ENCODE results near the gene SLAIN2.
"Not testable (repeated sequence)": the region's sequence is repeated elsewhere in the genome, so short reads cannot be mapped to it uniquely, and the experiment has no call there.

SLAIN2 gene

DNA sequence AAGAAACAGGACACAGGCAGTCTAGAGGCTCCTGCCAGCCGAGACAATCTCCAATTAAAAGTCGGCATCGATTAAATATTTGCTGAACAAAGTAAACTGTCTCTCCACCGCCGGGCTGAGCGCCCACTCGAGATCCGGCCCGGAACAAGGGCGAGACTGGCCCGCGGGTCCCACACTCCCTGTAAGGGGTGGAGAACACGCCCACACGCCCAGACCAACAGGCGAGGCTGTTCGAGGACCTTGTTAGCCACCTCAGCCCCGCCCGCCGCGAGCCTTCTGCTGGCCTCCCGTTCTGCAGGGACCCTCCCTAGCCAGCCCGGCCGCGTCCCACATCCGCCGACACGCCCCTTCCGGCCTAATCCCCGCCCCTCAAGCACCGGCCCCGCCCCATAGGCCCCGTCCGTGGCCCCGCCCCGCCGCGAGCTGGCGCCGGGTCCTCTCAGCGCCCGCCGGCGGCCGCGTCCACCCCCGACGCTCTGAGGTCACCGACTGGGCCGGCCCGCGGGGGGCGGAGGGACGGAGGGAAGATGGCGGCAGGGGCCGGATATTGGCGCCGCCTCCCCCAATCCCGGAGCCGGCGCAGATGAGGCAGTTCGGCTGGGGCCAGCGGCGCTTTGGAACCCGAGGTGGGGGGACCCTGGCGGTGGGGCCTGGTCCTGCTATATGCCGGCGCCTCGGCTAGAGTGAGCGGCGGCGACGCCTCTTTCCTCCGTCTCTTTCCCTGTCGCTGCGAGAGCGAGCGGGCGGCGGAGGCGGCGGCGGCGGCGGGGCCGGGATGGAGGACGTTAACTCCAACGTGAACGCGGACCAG lies at the start of gene SLAIN2:
Gene SLAIN2, plus strand, starts transcription at position 565 of the 811 bp plus-strand sequence. Its CDS starts 211 bp downstream, at position 776.
- DNase-seq (ENCODE audit: low read depth): peak; percentile 96

DNA sequence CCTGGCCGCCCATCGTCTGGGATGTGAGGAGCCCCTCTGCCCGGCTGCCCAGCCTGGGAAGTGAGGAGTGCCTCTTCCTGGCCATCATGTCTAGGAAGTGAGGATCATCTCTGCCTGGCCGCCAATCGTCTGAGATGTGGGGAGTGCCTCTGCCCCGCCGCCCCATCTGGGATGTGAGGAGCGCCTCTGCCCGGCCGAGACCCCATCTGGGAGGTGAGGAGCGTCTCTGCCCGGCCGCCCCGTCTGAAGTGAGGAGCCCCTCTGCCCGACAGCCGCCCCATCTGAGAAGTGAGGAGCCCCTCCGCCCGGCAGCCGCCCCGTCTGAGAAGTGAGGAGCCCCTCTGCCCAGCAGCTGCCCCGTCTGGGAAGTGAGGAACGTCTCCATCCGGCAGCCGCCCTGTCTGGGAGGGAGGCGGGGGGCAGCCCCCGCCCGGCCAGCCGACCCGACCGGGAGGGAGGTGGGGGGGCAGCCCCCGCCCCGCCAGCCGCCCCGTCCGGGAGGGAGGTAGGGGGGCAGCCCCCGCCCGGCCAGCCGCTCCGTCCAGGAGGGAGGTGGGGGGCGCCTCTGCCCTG lies 49.0 kb upstream of the SLAIN2 start:
- DNase-seq (ENCODE audit: low read depth): not testable (repeated sequence)

GRCh38 chr4:48295116-48295515 lies 46.2 kb upstream of the SLAIN2 start:
- DNase-seq (ENCODE audit: low read depth): no peak

DNA sequence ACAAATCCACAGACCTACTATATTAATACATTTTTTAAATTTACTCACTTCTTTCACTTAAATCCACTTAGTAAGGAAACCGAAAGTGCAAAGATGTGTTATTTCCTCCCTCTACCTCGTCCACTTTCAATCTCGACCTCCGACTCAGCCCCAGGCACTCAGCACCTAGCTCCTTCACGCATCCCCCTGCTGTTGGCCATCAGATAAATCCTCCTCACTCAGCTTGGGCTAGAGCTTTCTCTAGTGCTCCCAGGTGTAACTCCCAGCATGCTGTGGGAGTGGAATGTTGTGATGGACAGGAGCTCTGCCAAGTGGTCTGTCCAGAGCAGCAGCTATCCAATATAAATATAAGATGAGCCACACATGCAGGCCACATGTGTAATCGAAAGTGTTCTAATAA lies 45.0 kb upstream of the SLAIN2 start:
- DNase-seq (ENCODE audit: low read depth): no peak

GRCh38 chr4:48297256-48297846 lies 44.0 kb upstream of the SLAIN2 start:
- peak; percentile 39 for DNase-seq (ENCODE audit: low read depth)

DNA sequence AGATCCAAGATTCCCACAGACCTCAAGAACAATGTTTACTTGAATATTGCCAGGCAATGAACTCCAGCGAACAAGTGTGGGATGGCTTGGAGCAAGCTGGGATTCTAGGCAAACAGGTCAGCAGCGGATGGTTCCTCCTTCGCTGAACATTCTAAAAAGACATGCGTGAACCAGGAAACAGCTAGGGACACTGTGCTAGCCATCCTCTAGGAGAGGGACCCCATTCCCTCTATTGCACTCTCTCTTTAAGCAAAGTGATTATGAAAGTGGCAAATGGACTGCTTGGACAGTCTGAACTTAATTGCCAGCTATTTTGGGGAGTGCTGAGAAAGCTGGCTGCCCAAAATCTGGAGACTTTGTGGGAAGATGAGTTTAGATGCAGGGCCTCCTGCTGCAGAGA lies 41.8 kb upstream of the SLAIN2 start:
- no peak for DNase-seq (ENCODE audit: low read depth)

DNA sequence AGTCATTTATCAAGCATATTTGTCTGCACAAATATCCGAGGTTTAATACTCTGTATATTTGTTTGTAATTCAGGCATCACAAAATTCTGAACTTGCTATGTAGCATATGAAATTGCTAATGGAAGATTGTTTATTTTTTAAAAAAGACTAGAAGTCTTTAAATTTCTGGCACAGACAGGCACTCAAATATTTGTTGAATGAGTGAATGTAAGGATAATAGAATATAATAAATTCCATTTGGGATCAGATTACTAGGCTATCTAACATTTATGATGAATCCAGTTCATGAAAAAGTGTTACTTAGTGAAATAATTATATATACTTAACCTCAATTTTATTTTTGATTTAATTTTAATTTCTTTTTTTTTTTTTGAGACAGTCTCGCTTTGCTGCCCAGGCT lies 41.3 kb upstream of the SLAIN2 start:
- DNase-seq (ENCODE audit: low read depth): no peak

DNA sequence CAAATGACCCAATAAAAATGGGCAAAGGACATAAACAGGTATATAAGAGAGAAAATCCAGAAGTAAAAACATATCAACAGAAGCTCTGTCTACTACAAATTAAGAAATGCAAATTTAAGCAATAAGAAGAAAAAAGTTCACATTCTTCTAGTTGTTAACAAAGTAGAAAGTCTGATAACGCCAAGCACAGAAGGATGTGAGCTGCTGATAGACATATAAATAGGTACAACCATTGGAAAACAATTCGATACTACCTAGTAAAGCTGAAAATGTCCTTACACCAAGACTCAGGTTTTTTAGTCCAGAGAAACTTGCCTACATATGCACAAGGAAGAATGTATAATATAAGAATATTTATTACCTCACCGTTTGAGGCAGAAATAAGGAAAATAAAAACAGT lies 35.8 kb upstream of the SLAIN2 start:
- DNase-seq (ENCODE audit: low read depth): no peak

DNA sequence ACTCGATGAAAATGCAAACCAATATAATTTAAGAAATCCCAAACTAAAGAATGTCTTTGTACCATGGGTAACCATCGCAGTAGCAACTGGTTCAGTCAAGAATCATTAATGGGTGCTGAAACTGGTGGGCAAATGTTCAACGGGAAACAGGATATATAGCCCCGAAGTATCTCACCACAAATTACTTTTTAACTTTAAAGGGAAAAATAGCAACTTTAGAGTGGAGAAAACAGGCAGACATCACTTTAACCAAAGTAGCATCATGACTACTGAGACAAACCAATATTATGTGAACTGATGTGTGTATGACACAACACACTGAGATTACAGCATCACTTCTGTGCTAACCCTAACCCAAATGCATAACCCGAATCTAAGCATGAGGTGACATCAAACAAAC lies 33.8 kb upstream of the SLAIN2 start:
- no peak for DNase-seq (ENCODE audit: low read depth)

DNA sequence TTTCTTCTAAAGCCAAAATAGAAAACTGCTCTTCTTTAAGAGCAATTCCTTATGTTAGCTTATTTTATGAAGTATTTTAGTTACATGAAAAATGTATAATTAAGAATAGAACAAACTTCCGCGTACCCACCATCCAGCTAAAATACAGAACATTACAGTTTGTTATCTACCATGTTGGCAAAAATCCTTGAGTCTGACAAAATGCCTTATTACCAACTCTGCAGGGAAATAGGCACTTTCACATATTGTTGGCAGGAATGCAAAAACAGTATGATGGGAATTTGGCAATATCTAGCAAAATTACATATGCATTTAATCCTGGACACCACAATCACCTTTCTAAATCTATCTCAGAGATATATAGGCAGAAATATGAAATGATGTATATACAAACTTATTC lies 32.4 kb upstream of the SLAIN2 start:
- DNase-seq (ENCODE audit: low read depth): no peak

DNA sequence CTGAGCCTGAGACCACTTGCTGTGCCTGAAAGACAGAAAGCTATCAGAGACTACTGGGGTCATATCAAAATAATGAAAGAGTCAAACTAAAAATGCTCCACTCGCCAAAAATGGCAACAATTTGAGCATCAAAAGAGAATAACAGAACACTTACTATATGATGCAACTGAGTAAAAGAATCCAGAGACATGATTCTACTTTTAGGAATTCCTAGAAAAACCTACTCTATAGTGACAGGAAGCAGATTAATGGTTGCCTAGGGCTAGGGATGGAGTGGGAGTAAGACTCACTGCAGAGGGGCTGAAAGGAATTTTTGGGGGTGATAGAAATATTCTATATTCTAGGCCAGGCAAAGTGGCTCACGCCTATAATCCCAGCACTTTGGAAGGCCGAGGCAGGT lies 29.4 kb upstream of the SLAIN2 start:
- DNase-seq (ENCODE audit: low read depth): no peak

- DNase-seq (ENCODE audit: low read depth): not testable (repeated sequence)
Measured at GRCh38 chr4:48314746-48315145, 26.6 kb upstream of the SLAIN2 start.

DNA sequence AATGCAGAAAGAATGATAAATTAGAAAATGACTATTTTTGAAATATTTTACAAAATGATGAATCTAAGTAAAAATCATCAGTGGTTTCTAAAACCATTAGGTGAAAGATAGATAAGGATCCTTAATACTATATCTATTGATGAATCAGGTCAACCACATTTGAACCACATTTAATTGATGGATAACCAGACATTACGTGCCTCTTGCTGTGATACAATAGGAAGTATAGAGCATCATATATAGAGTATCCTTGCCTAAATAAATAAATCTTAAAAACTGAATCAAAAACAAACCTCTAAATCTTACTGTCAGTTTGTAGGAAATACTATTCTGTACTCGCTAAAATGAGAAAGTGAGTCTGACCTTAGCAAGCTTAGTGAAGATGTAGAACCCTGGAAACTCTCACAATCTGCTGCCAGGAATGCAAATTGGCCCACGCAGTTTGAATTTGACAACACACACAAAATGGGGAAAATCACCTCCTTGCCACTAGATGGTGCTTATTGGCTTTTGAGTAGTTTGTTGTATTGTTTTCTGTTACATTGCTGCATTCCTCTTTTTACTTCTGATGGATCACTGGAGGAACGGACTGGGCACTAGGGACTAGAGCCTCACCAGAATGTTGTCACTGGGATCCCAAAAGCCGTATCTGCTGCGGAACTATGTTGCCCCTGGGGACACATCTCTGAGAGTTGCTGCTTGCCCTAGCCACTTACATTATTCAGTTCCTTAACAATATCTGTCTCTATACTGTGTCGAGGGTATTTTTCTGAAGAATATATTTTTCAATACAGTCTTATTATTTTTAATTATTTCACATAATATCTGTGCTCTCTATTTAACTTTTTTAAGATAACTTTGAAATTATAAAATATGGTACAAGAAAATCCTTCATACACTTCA lies 25.4 kb upstream of the SLAIN2 start:
- DNase-seq (ENCODE audit: low read depth): peak; percentile 69

DNA sequence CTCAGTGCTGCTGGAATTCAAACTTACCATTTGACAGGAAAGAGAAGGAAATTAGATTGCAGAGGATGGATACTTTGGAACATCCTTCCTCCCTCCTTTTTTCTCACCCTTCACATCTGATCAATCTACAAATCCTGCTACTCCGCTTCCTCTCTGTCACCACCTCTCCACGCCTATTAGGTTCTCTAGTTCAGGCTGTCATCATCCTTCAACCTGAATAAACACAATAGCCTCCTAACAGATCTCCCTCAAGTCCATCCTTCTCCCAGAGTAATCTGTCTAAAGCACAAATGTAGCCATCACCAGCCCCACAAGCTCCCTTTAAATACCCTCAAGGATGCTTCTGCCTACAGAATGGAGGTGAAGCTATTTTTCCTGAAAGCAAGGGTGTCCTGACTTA lies 20.0 kb upstream of the SLAIN2 start:
- no peak for DNase-seq (ENCODE audit: low read depth)

- no peak for DNase-seq (ENCODE audit: low read depth)
Measured at GRCh38 chr4:48322063-48322462, 19.3 kb upstream of the SLAIN2 start.

DNA sequence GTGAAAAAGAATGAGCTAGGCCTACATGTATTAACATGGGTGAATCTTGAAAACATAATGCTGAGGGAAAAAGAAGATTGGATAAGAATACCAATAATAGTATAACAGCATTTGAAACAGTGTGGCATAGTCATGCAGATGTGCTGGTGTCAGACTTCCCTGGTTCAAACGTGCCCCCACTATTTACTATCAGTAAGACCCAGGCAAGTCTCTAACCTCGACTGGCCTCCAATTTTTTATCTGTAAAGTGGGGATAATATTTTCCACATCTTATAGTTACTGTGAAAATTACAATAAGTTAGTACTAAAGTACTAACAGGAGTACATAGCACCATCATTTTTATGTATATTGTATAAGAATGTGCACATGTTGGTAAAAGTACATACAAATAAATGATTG lies 17.0 kb upstream of the SLAIN2 start:
- no peak for DNase-seq (ENCODE audit: low read depth)

- DNase-seq (ENCODE audit: low read depth): no peak
Measured at GRCh38 chr4:48329193-48329592, 12.1 kb upstream of the SLAIN2 start.

DNA sequence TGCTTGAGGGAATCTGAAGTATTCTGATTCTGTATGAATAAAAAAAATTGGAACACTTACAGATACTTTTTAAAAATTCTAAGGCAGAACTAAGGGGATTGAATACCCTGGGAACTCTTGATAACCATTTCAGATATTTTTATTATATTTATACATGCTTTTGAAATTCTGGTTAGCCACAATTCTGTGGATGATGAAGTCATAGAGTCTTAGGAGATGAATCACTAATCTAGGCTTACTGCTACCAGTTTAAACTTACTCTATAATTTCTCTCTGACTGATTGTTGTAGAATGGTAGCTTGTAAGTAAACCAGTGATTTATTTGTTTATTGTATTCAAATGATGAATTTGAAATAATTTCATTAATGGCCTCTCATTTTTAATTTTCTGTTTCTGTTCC lies 11.4 kb upstream of the SLAIN2 start:
- peak; percentile 93 for DNase-seq (ENCODE audit: low read depth)

GRCh38 chr4:48331577-48332330 lies 9.6 kb upstream of the SLAIN2 start:
- peak; percentile 74 for DNase-seq (ENCODE audit: low read depth)

- no peak for DNase-seq (ENCODE audit: low read depth)
Measured at GRCh38 chr4:48332661-48333060, 8.7 kb upstream of the SLAIN2 start.

DNA sequence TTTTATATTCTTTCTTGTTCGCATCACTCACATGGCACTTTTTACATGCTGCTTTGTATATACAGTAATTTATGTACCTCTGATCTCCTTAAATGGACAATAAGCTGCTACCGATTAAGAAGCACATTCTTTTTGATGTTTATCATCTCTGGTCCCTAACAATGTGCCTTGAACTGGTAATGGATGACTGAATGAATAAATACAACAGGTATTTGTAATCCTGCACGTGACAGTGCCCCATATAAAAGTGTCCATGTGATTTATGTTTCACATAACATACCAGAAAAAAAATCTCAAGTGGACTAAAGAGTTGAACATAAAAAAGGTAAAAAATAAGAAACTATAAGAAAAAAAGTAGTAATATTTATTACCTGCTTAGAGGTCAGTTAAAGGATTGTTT lies 7.7 kb upstream of the SLAIN2 start:
- DNase-seq (ENCODE audit: low read depth): no peak

GRCh38 chr4:48334236-48334635 lies 7.1 kb upstream of the SLAIN2 start:
- DNase-seq (ENCODE audit: low read depth): no peak
